ENCODE data around the gene TPO. TPM values are rescaled to one million over a fixed set of nuclear protein-coding genes. Genes with fewer than 3 reads are reported as not detected.
"Not testable (repeated sequence)": the region's sequence is repeated elsewhere in the genome, so short reads cannot be mapped to it uniquely, and the experiment has no call there.

Gene TPO
- polyA plus RNA-seq, 1 donor, result 0.20 TPM

- DNase-seq, result no peak
Observed at GRCh38 chr2:1501991-1502390, 88.7 kb downstream of the TPO start.

- DNase-seq, result no peak
Observed at GRCh38 chr2:1502891-1503304, 89.6 kb downstream of the TPO start.

GRCh38 chr2:1503471-1504310 lies 90.4 kb downstream of the TPO start:
- DNase-seq, result no peak

- no peak for DNase-seq
Observed at GRCh38 chr2:1504311-1504750, 91.1 kb downstream of the TPO start.

GRCh38 chr2:1505031-1505441 lies 91.8 kb downstream of the TPO start:
- DNase-seq, result no peak

GRCh38 chr2:1509271-1510065 lies 96.2 kb downstream of the TPO start:
- DNase-seq, result no peak

- DNase-seq, result no peak
Observed at GRCh38 chr2:1510176-1510575, 96.9 kb downstream of the TPO start.

- DNase-seq, result no peak
Observed at GRCh38 chr2:1511455-1511854, 98.2 kb downstream of the TPO start.

GRCh38 chr2:1512321-1513289 lies 99.3 kb downstream of the TPO start:
- DNase-seq, result no peak

GRCh38 chr2:1514391-1515072 lies 101.3 kb downstream of the TPO start:
- no peak for DNase-seq

- no peak for DNase-seq
Observed at GRCh38 chr2:1515073-1515430, 101.8 kb downstream of the TPO start.

GRCh38 chr2:1515986-1516797 lies 102.9 kb downstream of the TPO start:
- DNase-seq, result no peak

GRCh38 chr2:1516798-1517060 lies 103.5 kb downstream of the TPO start:
- DNase-seq, result no peak

GRCh38 chr2:1517291-1517690 lies 104.0 kb downstream of the TPO start:
- not testable (repeated sequence) for DNase-seq

- DNase-seq, result no peak
Observed at GRCh38 chr2:1517786-1518185, 104.5 kb downstream of the TPO start.

- DNase-seq, result no peak
Observed at GRCh38 chr2:1518331-1518803, 105.1 kb downstream of the TPO start.

- no peak for DNase-seq
Observed at GRCh38 chr2:1518867-1519530, 105.7 kb downstream of the TPO start.

- no peak for DNase-seq
Observed at GRCh38 chr2:1521191-1521877, 108.1 kb downstream of the TPO start.
